Measurements from ENCODE around the gene TMEM95.

- TF ChIP-seq POLR2A (IDR thresholded peaks at IDR 0.05; ENCODE audit: low read depth, low read length) (no peak), POLR2AphosphoS5 (IDR thresholded peaks at IDR 0.05; ENCODE audit: low read depth, low read length) (no peak), SPI1 (IDR thresholded peaks at IDR 0.05; ENCODE audit: low read depth, low read length) (no peak), TAF1 (IDR thresholded peaks at IDR 0.05; ENCODE audit: low read depth, low read length) (no peak), POU2F2 (IDR thresholded peaks at IDR 0.05; ENCODE audit: low read depth, low read length) (peak; percentile 56; the same call in 1 of the 2 replicates)
Measured at GRCh38 chr17:7354262-7354843, 603 bp upstream of the TMEM95 start.

Data from GM12891 (cell line).